ENCODE results near the gene PPP1R37. TPM values are rescaled to one million over a fixed set of nuclear protein-coding genes. Genes with fewer than 3 reads are reported as not detected.

Gene PPP1R37
- total and polyA plus RNA-seq, 2 donors (not counting 1 experiment from before 2014, with no cell fraction given): 20.7 to 28.1 TPM

DNA sequence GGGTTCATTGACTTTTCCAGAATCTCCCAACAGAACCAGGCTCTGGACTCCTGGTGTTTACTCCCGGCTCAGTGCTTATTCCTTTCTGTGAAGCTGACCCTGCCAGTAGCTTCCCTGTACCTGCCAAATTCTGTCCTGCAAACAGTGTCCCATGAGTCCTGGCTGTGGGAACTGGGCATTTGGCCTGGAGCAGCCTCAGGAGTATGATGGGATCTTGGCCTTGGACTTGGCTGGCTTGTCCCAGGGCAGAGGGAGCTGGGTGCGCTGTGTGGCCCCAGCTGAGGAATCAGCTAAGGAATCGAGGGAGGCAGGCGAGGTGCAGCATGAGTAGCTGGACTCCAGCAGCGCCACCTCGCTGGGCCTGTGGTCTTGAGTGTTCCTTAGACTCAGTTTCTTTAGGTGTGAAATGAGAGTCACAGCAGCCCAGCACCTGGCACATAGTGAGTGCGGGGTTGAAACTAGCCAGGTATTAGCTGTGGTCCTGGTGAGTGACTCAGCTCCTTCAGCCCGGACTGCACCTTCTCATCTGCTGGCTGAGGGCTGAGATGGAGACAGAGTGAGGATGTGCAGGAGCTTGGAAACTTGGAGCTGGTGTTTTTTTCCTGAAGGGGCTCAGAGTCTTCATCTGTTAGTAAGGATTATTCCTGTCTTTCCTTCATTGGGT, 43.8 kb upstream of the PPP1R37 start:
- H3K27ac ChIP-seq (ENCODE audit: low read length in 2 of 2): peak overlapping the region; percentile 61 to 78
- POLR2A ChIA-PET: interaction anchor here (0.7 to 1.4 kb wide), 3 partner anchors 10 to 47 kb away, joined by 3 to 6 read pairs (median 3); partner anchors contain the start of gene CLASRP

More for the DNA sequence above, 43.8 kb upstream of the PPP1R37 start:
- H3K27me3 ChIP-seq (replicated peaks in 1 of 4; ENCODE audit: control extremely low read depth in 1 of 4, control insufficient read depth in 3 of 4, insufficient read depth in 4 of 4, low read length in 3 of 4): no peaks in the 10 kb centered on the region
- peaks cover 74 to 88% of the 10 kb centered on the region in 2 donors for H3K4me1 ChIP-seq (ENCODE audit: control insufficient read depth in 2 of 2, insufficient read depth in 2 of 2, low read length in 2 of 2)
- CTCF ChIA-PET: interaction anchor here (0.6 to 4.1 kb wide), 7 partner anchors 9 to 97 kb away, joined by 3 to 24 read pairs (median 6); partner anchors contain the start of gene CLASRP
- H3K27me3 Mint-ChIP-seq: no peaks in the 10 kb centered on the region
- no peaks in the 10 kb centered on the region for H3K9me3 Mint-ChIP-seq (ENCODE audit: insufficient read depth)
- H4K20me1 ChIP-seq (ENCODE audit: control insufficient read depth, insufficient read depth, low read length, poor library complexity, severe bottlenecking): peaks cover 12% of the 10 kb centered on the region
- no peak overlapping the region for H3K4me3 ChIP-seq (ENCODE audit: control extremely low read depth in 1 of 5, extremely low read depth in 1 of 5, insufficient read depth in 1 of 5, low read depth in 2 of 5, low read length in 4 of 5)
- H3K9ac ChIP-seq (ENCODE audit: low read length): no peak overlapping the region
- WGBS (ENCODE audit: insufficient coverage): 96% methylated on average over 8 of the region's 8 CpGs
- intact Hi-C loops (cut with micrococcal nuclease): no loop called here
- no peaks in the 10 kb centered on the region for H3K9me3 ChIP-seq (ENCODE audit: control extremely low read depth in 1 of 3, control insufficient read depth in 2 of 3, insufficient read depth in 1 of 3, low read length in 2 of 3)
- peaks cover 0 to 49% of the 10 kb centered on the region in 2 experiments for H3K36me3 ChIP-seq (replicated peaks in 1 of 2; ENCODE audit: control extremely low read depth in 1 of 2, control insufficient read depth in 1 of 2, extremely low read depth in 1 of 2, insufficient read depth in 2 of 2, low read length in 1 of 2)
- H3K27ac Mint-ChIP-seq: peak overlapping the region; percentile 96
- H3K4me1 Mint-ChIP-seq: peaks cover 76% of the 10 kb centered on the region
- peak overlapping the region; percentile 37 for H3K4me2 ChIP-seq (replicated peaks; ENCODE audit: low read depth, low read length, poor library complexity, severe bottlenecking)
- TF ChIP-seq CTCF (IDR thresholded peaks at IDR 0.05): no peak
- TF ChIP-seq EZH2 (IDR thresholded peaks at IDR 0.05; ENCODE audit: borderline replicate concordance, insufficient read depth, low read depth, low read length, poor library complexity, severe bottlenecking): no peak
- ATAC-seq (ENCODE audit: low read depth) (no peak), DNase-seq (no peak)
- peaks cover 87% of the 10 kb centered on the region for H3K79me2 ChIP-seq (ENCODE audit: control insufficient read depth, insufficient read depth, low read length)
- H2AFZ ChIP-seq (ENCODE audit: insufficient read depth, low read depth, low read length, poor library complexity, severe bottlenecking): no peak overlapping the region
- peak overlapping the region; percentile 8 for H3K4me3 Mint-ChIP-seq
